Measurements from ENCODE around the gene NTM. TPM values are rescaled to one million over a fixed set of nuclear protein-coding genes. Genes with fewer than 3 reads are reported as not detected.

NTM gene
- total RNA-seq, 4 donors from 2014 or later = 1.4 to 5.7 TPM; not detected in 2

DNA sequence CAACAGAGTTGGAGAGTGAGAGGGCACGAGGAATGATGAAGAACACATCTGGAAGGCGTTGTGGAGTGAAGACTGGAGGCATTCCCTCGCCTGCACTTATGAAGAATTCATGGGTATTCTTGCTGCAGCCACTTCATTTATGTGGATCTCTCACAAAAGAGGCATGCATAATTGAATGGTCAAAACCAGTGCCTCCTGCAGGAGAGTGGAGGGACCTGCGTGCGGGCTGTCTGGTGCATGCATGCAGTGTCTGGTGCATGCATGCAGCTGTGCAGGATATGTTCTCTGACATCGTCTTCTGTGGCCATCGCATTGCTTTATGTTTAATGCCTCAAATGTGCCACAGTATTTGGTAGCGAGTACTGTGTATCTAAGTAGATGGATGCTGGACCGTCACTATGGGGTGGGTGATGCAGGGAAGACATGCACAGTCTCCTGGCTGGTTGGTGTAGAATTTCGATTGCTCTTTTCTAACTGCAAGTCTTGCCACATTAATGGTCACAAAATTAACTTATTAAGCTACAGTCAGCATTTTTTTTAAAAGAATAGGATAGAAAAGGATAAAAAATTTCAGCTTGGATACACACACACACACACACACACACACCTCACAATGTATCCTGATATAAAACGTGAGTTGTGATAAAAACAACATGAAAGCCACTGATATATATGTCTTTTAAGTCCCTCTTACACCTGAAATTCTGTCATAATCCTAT lies 20.9 kb upstream of the NTM start:
- DNase-seq = no peak
- Histone ChIP-seq H3K4me1 (no peaks in the 10 kb centered on the region), H3K27me3 (no peaks in the 10 kb centered on the region), H3K9me3 (no peaks in the 10 kb centered on the region), H3K36me3 (no peaks in the 10 kb centered on the region), H3K4me3 (no peak overlapping the region), H3K27ac (no peak overlapping the region)
- intact Hi-C loops (cut with DNase I; ENCODE audit: low total_unique reads) = no loop called here
- TF ChIP-seq POLR2A (IDR thresholded peaks at IDR 0.05) = no peak
- TF ChIP-seq, protein P1, sequence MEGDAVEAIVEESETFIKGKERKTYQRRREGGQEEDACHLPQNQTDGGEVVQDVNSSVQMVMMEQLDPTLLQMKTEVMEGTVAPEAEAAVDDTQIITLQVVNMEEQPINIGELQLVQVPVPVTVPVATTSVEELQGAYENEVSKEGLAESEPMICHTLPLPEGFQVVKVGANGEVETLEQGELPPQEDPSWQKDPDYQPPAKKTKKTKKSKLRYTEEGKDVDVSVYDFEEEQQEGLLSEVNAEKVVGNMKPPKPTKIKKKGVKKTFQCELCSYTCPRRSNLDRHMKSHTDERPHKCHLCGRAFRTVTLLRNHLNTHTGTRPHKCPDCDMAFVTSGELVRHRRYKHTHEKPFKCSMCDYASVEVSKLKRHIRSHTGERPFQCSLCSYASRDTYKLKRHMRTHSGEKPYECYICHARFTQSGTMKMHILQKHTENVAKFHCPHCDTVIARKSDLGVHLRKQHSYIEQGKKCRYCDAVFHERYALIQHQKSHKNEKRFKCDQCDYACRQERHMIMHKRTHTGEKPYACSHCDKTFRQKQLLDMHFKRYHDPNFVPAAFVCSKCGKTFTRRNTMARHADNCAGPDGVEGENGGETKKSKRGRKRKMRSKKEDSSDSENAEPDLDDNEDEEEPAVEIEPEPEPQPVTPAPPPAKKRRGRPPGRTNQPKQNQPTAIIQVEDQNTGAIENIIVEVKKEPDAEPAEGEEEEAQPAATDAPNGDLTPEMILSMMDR (IDR thresholded peaks at IDR 0.05) = no peak

DNA sequence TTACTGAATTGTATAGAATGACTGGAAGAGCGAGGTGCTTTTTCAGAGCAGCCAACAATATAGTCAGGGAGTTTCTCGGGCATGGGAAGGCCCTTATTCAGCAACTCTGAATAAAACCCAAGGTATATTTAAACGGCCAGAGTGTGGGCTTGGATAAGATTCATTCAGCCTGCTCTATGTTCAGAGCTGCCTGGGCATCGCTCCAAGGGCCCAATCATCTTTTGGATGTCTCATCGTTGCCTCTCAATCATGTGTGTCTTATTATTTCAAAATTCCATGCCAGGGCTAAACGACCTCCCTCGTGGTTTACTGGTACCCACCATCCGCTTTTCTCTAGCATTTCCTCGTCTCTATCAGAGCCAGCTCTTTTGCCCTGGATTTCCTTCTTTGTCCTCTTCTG lies 19.5 kb upstream of the NTM start:
- no peak for DNase-seq
- intact Hi-C loops (cut with DNase I; ENCODE audit: low total_unique reads) = no loop called here
- no peaks in the 10 kb centered on the region for H3K27me3 ChIP-seq
- no peak overlapping the region for H3K27ac ChIP-seq
- no peaks in the 10 kb centered on the region for H3K9me3 ChIP-seq
- H3K36me3 ChIP-seq = no peaks in the 10 kb centered on the region
- H3K4me1 ChIP-seq = no peaks in the 10 kb centered on the region
- no peak for TF ChIP-seq POLR2A (IDR thresholded peaks at IDR 0.05)
- TF ChIP-seq, protein P1 (IDR thresholded peaks at IDR 0.05) = no peak
- H3K4me3 ChIP-seq = no peak overlapping the region

DNA sequence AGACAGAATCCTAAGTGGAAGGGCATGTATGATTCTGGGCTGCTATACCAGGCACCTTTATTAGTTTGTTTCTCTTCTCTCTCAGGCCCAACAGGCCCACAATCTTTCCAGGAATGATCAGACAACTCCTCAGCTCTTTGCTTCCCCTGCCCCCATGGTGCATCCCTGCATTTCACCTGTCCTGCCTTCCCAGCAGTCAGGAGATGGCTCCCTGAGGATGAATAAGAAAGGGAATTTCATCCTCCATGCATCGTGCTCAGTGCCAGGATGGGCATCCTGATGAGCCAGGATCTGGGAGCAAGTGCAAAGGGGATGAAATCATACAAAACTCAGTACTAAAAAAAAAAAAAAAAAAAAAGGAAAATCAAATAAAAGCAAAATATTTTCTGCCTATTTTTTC lies 18.6 kb upstream of the NTM start:
- Histone ChIP-seq H3K27ac (no peak overlapping the region), H3K4me1 (no peaks in the 10 kb centered on the region), H3K9me3 (no peaks in the 10 kb centered on the region), H3K4me3 (no peak overlapping the region), H3K36me3 (no peaks in the 10 kb centered on the region), H3K27me3 (no peaks in the 10 kb centered on the region)
- no peak for DNase-seq
- intact Hi-C loops (cut with DNase I; ENCODE audit: low total_unique reads) = no loop called here
- TF ChIP-seq, protein P1 (IDR thresholded peaks at IDR 0.05) = no peak
- no peak for TF ChIP-seq POLR2A (IDR thresholded peaks at IDR 0.05)

DNA sequence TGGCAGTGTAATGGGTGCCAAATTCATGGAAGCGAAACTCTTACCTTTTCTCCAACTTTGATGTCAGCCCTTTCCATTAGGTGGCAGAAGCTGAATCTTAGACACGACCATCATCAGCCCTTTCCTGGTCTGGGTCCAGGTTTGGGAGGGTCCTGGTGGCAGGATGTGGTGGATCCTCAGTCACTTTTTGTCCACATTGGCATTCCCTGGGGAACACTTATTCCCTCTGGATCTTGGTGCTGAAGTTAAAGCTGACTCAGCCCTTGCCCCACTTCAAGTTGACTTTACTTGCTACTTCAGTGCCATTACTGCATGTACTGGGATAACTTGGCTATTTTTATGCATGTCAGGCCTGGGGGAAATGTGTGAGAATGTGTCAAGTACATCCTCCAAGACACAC lies 16.6 kb upstream of the NTM start:
- DNase-seq = no peak
- H3K4me1 ChIP-seq = no peaks in the 10 kb centered on the region
- TF ChIP-seq, protein P1 (IDR thresholded peaks at IDR 0.05) = no peak
- no peak for TF ChIP-seq POLR2A (IDR thresholded peaks at IDR 0.05)
- intact Hi-C loops (cut with DNase I; ENCODE audit: low total_unique reads) = no loop called here
- H3K27me3 ChIP-seq = no peaks in the 10 kb centered on the region
- no peak overlapping the region for H3K27ac ChIP-seq
- H3K36me3 ChIP-seq = no peaks in the 10 kb centered on the region
- no peaks in the 10 kb centered on the region for H3K9me3 ChIP-seq
- H3K4me3 ChIP-seq = no peak overlapping the region

DNA sequence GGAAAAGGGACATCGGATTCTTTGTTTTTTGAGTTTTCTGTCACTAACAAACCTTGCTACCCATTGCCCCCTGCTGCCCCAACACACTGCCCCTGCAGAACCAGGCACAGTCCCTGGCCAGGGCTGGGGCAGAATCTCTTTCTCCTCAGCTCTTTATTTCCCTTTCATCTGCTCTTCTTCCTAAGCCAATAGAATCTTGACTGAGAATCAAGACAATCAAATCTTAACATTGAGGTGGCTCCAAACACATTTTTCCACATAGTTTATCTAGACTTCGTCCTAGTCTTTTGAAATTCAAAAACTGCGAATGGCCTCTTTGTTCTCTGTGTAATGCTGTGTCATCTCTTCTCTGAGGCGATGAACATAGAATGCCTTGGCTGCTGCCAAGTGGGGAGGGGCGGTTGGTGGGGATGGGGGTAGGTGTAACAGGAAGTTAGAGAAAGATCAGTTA lies 16.1 kb upstream of the NTM start:
- intact Hi-C loops (cut with DNase I; ENCODE audit: low total_unique reads) = no loop called here
- no peaks in the 10 kb centered on the region for H3K4me1 ChIP-seq
- no peak for DNase-seq
- H3K27ac ChIP-seq = no peak overlapping the region
- TF ChIP-seq, protein P1 (IDR thresholded peaks at IDR 0.05) = no peak
- no peak for TF ChIP-seq POLR2A (IDR thresholded peaks at IDR 0.05)
- H3K36me3 ChIP-seq = no peaks in the 10 kb centered on the region
- no peaks in the 10 kb centered on the region for H3K9me3 ChIP-seq
- H3K27me3 ChIP-seq = no peaks in the 10 kb centered on the region
- H3K4me3 ChIP-seq = no peak overlapping the region

Measured in uterus (tissue), 4 donors.